SK-N-SH (cell line): ENCODE measurements around the gene COL9A3. TPM values are rescaled to one million over a fixed set of nuclear protein-coding genes. Genes with fewer than 3 reads are reported as not detected.

ENCODE experiments used
- CTCF ChIA-PET: fragments of 300-600, 350-600 bp; formaldehyde crosslinking; extraction: SDS; loops from one replicate; lab custom pipeline; 2021; lab: Yijun Ruan, JAX
- POLR2A ChIA-PET: fragments of 350-600 bp; sonication (Branson Sonifier 250); formaldehyde crosslinking; extraction: SDS; loops from one replicate; lab custom pipeline; 2020; ENCODE audit warnings: antibody characterized with exemption, inconsistent platforms; lab: Yijun Ruan, JAX
- DNase-seq: peaks from one replicate; pipeline ENCODE4 v3.0.0; 2012
- H2AFZ ChIP-seq: fragments of 200-600 bp; sonication (generic); 2 replicates; pipeline ENCODE4 v1.8.1; 2016; ENCODE audit warnings: antibody characterized with exemption, mild to moderate bottlenecking, low read depth
- H3F3A ChIP-seq: fragments of 200-600 bp; sonication (generic); replicated peaks from 2 replicates; pipeline ENCODE3; 2016; ENCODE audit warnings: antibody characterized with exemption, mild to moderate bottlenecking; ENCODE audit not compliant: insufficient read depth
- H3K27ac ChIP-seq, 2 experiments: fragments of 200-500 bp in 1 of 2; fragments of 200-600 bp in 1 of 2; sonication (Bioruptor generic) in 1 of 2; sonication (generic), shearing (Covaris generic) in 1 of 2; 2 replicates each; pipeline versions ENCODE4 v1.5.1 to v1.6.1; 2014 to 2016; ENCODE audit warnings: low read depth in 2 of 2, inconsistent platforms in 1 of 2, low read length in 1 of 2, mild to moderate bottlenecking in 1 of 2, mixed read lengths in 1 of 2
- H3K27me3 ChIP-seq: fragments of 200-600 bp; sonication (generic), shearing (Covaris generic); 2 replicates; pipeline ENCODE4 v1.6.1; 2016; ENCODE audit warnings: mixed run types; ENCODE audit not compliant: insufficient read depth
- H3K36me3 ChIP-seq, 2 experiments: fragments of 200-500 bp in 1 of 2; fragments of 200-600 bp in 1 of 2; sonication (Bioruptor generic) in 1 of 2; sonication (generic) in 1 of 2; replicated peaks in 1 of 2; 2 replicates each; pipeline versions ENCODE3 to v1.5.1; 2014 to 2016; ENCODE audit warnings: low read length in 1 of 2, mild to moderate bottlenecking in 1 of 2; ENCODE audit not compliant: insufficient read depth in 2 of 2, control insufficient read depth in 1 of 2
- H3K4me1 ChIP-seq, 2 experiments: fragments of 200-500 bp in 1 of 2; fragments of 200-600 bp in 1 of 2; sonication (Bioruptor generic) in 1 of 2; sonication (generic), shearing (Covaris generic) in 1 of 2; 2 replicates each; pipeline versions ENCODE4 v1.5.1 to v1.6.1; 2014 to 2016; ENCODE audit warnings: low read depth in 1 of 2, low read length in 1 of 2, mixed run types in 1 of 2; ENCODE audit not compliant: insufficient read depth in 2 of 2, control insufficient read depth in 1 of 2
- H3K4me2 ChIP-seq: fragments of 200-600 bp; sonication (generic), shearing (Covaris generic); 2 replicates; pipeline ENCODE4 v1.6.1; 2017; ENCODE audit warnings: mixed run types
- H3K4me3 ChIP-seq, 2 experiments: fragments of 200-500 bp in 1 of 2; fragments of 200-600 bp in 1 of 2; sonication (Bioruptor generic) in 1 of 2; sonication (generic), shearing (Covaris generic) in 1 of 2; 2 replicates each; pipeline versions ENCODE4 v1.5.1 to v1.8.1; 2014 to 2016; ENCODE audit warnings: low read depth in 2 of 2, inconsistent platforms in 1 of 2, low read length in 1 of 2, mild to moderate bottlenecking in 1 of 2, mixed read lengths in 1 of 2, moderate library complexity in 1 of 2
- H3K79me2 ChIP-seq: fragments of 200-600 bp; sonication (generic); 2 replicates; pipeline ENCODE4 v1.8.1; 2017; ENCODE audit warnings: mild to moderate bottlenecking; ENCODE audit not compliant: insufficient read depth
- H3K9ac ChIP-seq: fragments of 200-600 bp; sonication (generic); 2 replicates; pipeline ENCODE4 v1.6.1; 2017; ENCODE audit warnings: mixed run types
- H3K9me2 ChIP-seq: fragments of 200-600 bp; sonication (generic); 2 replicates; pipeline ENCODE4 v1.6.1; 2017; ENCODE audit warnings: mixed run types
- H3K9me3 ChIP-seq: fragments of 200-600 bp; sonication (generic); 2 replicates; pipeline ENCODE4 v1.6.1; 2017; ENCODE audit warnings: mixed run types, mild to moderate bottlenecking, moderate library complexity
- H4K20me1 ChIP-seq: fragments of 200-600 bp; sonication (generic); 2 replicates; pipeline ENCODE4 v1.6.1; 2017; ENCODE audit warnings: mild to moderate bottlenecking, mixed run types; ENCODE audit not compliant: insufficient read depth
- CHD2 ChIP-seq: fragments of 150-350 bp; IDR thresholded peaks from 2 replicates; pipeline ENCODE4 v1.6.1; 2018; ENCODE audit warnings: low read length; ENCODE audit not compliant: partially characterized antibody
- FOSL2 ChIP-seq: IDR thresholded peaks from 2 replicates; pipeline ENCODE4 v1.4.0; 2012; ENCODE audit warnings: low read depth, mild to moderate bottlenecking, moderate library complexity, borderline replicate concordance
- JUND ChIP-seq: IDR thresholded peaks from 2 replicates; pipeline ENCODE4 v1.4.0; 2012
- NRF1 ChIP-seq: IDR thresholded peaks from 2 replicates; pipeline ENCODE4 v1.6.1; 2012; ENCODE audit warnings: low read depth, mild to moderate bottlenecking, low read length
- POLR2AphosphoS5 ChIP-seq: IDR thresholded peaks from 2 replicates; pipeline ENCODE4 v1.6.1; 2012; ENCODE audit warnings: low read depth, low read length
- REST ChIP-seq: IDR thresholded peaks from 2 replicates; pipeline ENCODE4 v1.6.1; 2012; ENCODE audit warnings: mild to moderate bottlenecking, low read depth, low read length, moderate library complexity
- YY1 ChIP-seq: IDR thresholded peaks from 2 replicates; pipeline ENCODE4 v1.4.0; 2012; ENCODE audit warnings: low read depth, mild to moderate bottlenecking
- WGBS: methylation state at CpG from one replicate; pipeline ENCODE4 v1.1.6; 2017; ENCODE audit warnings: low lambda C conversion rate; 5-methylcytosine and 5-hydroxymethylcytosine counted together
- polyA plus RNA-seq, 3 experiments: library from polyadenylated mRNA; depleted of rRNA; stranded (reverse); fragments of >200 nt; gene quantifications; 2 replicates each; pipeline ENCODE4 v1.2.3, GENCODE V29; 2012
- TF ChIP-seq, protein P1 (sequence below): IDR thresholded peaks from 2 replicates; pipeline ENCODE4 v1.4.0; 2012; ENCODE audit warnings: low read depth, borderline replicate concordance
- TF ChIP-seq, protein P2 (sequence below): fragments of 200-600 bp; sonication (generic); IDR thresholded peaks from 2 replicates; pipeline ENCODE4 v1.6.1; 2017; ENCODE audit warnings: antibody characterized with exemption, mild to moderate bottlenecking, moderate library complexity

The COL9A3 gene
- polyA plus RNA-seq, 1 of the 3 experiments (the other 2 are of a cell fraction): 2.5 TPM

DNA sequence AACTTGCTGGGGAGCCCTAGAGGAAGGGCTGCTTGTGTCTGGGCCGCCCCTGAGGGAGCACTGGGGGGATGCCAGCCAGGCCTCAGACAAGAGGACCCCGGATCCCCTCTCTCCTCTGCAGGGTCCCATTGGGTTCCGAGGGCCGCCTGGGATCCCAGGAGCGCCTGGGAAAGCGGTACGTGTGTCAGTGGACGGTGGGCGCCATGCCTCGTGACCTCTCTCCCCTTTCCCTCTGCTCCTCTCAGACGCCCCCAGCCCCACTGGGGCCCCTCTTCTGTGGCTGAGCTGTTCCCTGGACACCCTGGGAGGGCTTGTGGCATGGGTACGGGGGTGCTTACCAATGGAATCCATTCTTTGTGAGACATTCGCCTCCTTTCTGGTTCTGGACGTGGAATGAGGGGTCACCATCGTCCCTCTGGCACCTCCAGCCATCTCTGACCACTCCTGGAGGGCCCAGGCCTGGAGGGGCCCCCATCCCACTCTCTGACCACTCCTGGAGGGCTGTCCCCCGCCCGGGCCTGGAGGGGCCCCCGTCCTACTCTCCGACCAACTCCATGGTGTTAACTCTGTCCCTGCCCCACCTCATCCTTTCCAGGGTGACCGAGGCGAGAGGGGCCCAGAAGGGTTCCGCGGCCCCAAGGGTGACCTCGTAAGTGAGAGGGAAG, 9.9 kb downstream of the COL9A3 start:
- DNase-seq: no peak
- Histone ChIP-seq H3K4me2 (no peak overlapping the region), H4K20me1 (no peaks in the 10 kb centered on the region), H3K27ac (no peak overlapping the region), H3K36me3 (no peaks in the 10 kb centered on the region), H3K9ac (no peak overlapping the region), H3K9me3 (no peaks in the 10 kb centered on the region), H3F3A (peaks cover 8% of the 10 kb centered on the region), H3K4me3 (no peak overlapping the region), H3K4me1 (peaks cover 5 to 38% of the 10 kb centered on the region in 2 experiments; a peak in 2 of 4 replicates), H3K9me2 (no peaks in the 10 kb centered on the region), H3K79me2 (no peaks in the 10 kb centered on the region), H2AFZ (no peak overlapping the region), H3K27me3 (no peaks in the 10 kb centered on the region)
- POLR2A ChIA-PET: no interaction called here
- CTCF ChIA-PET: no interaction called here
- 81% methylated on average over 20 of the region's 24 CpGs for WGBS
- no peak for TF ChIP-seq REST
- no peak for TF ChIP-seq YY1
- TF ChIP-seq JUND: no peak
- no peak for TF ChIP-seq CHD2
- TF ChIP-seq NRF1: no peak

GRCh38 chr20:62827311-62828038, 10.6 kb downstream of the COL9A3 start:
- H3K4me2 ChIP-seq: no peak overlapping the region
- no peaks in the 10 kb centered on the region for H3K79me2 ChIP-seq
- H4K20me1 ChIP-seq: no peaks in the 10 kb centered on the region
- POLR2A ChIA-PET: interaction anchor here (0.5 kb wide), 1 partner anchor 220 kb away, joined by 4 read pairs; no protein-coding TSS in a partner anchor
- no peaks in the 10 kb centered on the region for H3K9me3 ChIP-seq
- H3K9me2 ChIP-seq: no peaks in the 10 kb centered on the region
- no peak overlapping the region for H3K27ac ChIP-seq
- H3K27me3 ChIP-seq: no peaks in the 10 kb centered on the region
- DNase-seq: no peak
- no peak overlapping the region for H2AFZ ChIP-seq
- CTCF ChIA-PET: no interaction called here
- peaks cover 8% of the 10 kb centered on the region for H3F3A ChIP-seq
- WGBS: 83% methylated on average over 16 of the region's 29 CpGs
- no peak overlapping the region for H3K9ac ChIP-seq
- peaks cover 5 to 38% of the 10 kb centered on the region in 2 experiments; a peak in 2 of 4 replicates for H3K4me1 ChIP-seq
- TF ChIP-seq REST (no peak), YY1 (no peak), CHD2 (no peak), FOSL2 (no peak), POLR2AphosphoS5 (no peak)
- TF ChIP-seq, protein P1, sequence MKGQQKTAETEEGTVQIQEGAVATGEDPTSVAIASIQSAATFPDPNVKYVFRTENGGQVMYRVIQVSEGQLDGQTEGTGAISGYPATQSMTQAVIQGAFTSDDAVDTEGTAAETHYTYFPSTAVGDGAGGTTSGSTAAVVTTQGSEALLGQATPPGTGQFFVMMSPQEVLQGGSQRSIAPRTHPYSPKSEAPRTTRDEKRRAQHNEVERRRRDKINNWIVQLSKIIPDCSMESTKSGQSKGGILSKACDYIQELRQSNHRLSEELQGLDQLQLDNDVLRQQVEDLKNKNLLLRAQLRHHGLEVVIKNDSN: no peak
- TF ChIP-seq, protein P2, sequence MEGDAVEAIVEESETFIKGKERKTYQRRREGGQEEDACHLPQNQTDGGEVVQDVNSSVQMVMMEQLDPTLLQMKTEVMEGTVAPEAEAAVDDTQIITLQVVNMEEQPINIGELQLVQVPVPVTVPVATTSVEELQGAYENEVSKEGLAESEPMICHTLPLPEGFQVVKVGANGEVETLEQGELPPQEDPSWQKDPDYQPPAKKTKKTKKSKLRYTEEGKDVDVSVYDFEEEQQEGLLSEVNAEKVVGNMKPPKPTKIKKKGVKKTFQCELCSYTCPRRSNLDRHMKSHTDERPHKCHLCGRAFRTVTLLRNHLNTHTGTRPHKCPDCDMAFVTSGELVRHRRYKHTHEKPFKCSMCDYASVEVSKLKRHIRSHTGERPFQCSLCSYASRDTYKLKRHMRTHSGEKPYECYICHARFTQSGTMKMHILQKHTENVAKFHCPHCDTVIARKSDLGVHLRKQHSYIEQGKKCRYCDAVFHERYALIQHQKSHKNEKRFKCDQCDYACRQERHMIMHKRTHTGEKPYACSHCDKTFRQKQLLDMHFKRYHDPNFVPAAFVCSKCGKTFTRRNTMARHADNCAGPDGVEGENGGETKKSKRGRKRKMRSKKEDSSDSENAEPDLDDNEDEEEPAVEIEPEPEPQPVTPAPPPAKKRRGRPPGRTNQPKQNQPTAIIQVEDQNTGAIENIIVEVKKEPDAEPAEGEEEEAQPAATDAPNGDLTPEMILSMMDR: no peak
- H3K4me3 ChIP-seq: no peak overlapping the region
- H3K36me3 ChIP-seq: no peaks in the 10 kb centered on the region
